HEK293 (cell line): Measurements from ENCODE around the gene TMX3.

ENCODE experiments used
- CTCF ChIA-PET: fragments of 350-600 bp; formaldehyde crosslinking; extraction: SDS; loops from one replicate; lab custom pipeline; 2021; ENCODE audit warnings: antibody characterized with exemption; lab: Yijun Ruan, JAX
- POLR2A ChIA-PET: fragments of 300-600 bp; formaldehyde crosslinking; extraction: SDS; loops from one replicate; lab custom pipeline; 2020; ENCODE audit warnings: antibody characterized with exemption, inconsistent platforms; lab: Yijun Ruan, JAX
- H3K27ac ChIP-seq: fragments of 200-500 bp; sonication (Bioruptor generic); 2 replicates; pipeline ENCODE4 v1.5.1; 2014; ENCODE audit warnings: low read depth, low read length, control low read depth, inconsistent platforms; ENCODE audit errors: extremely low read depth
- H3K36me3 ChIP-seq, 2 experiments: fragments of 200-500 bp in 1 of 2; sonication (Bioruptor generic) in 1 of 2; 1 replicate in 1 of 2; 2 replicates in 1 of 2; pipeline ENCODE4 v1.5.1; 2014 to 2017; ENCODE audit warnings: inconsistent platforms in 2 of 2, low read length in 2 of 2; ENCODE audit not compliant: control insufficient read depth in 2 of 2, insufficient read depth in 1 of 2
- H3K4me1 ChIP-seq: fragments of 200-500 bp; sonication (Bioruptor generic); 2 replicates; pipeline ENCODE4 v1.5.1; 2014; ENCODE audit warnings: mild to moderate bottlenecking, low read length, inconsistent platforms; ENCODE audit not compliant: control insufficient read depth, insufficient read depth
- H3K4me3 ChIP-seq: 2 replicates; pipeline ENCODE4 v1.5.1; 2011; ENCODE audit warnings: low read depth, mild to moderate bottlenecking, control low read depth, low read length, moderate library complexity
- H3K9me3 ChIP-seq: fragments of 200-500 bp; sonication (Bioruptor generic); 2 replicates; pipeline ENCODE4 v1.5.1; 2014; ENCODE audit warnings: low read depth, low read length, inconsistent platforms; ENCODE audit not compliant: control insufficient read depth, insufficient read depth
- ELK4 ChIP-seq: IDR thresholded peaks from 2 replicates; pipeline ENCODE4 v1.6.1; 2011; ENCODE audit warnings: mild to moderate bottlenecking, low read depth, low read length, borderline replicate concordance
- GLIS1 ChIP-seq: fragments of 450-650 bp; formaldehyde crosslinking; IDR thresholded peaks from 2 replicates; pipeline ENCODE4 v1.5.1; 2016; ENCODE audit warnings: missing biosample characterization, missing genetic modification characterization
- INSM2 ChIP-seq: fragments of 450-650 bp; formaldehyde crosslinking; IDR thresholded peaks from 2 replicates; pipeline ENCODE4 v1.5.1; 2016; ENCODE audit warnings: missing biosample characterization, missing genetic modification characterization
- PRDM2 ChIP-seq: fragments of 450-650 bp; formaldehyde crosslinking; IDR thresholded peaks from 2 replicates; pipeline ENCODE4 v1.5.1; 2016; ENCODE audit warnings: missing biosample characterization, missing genetic modification characterization, borderline replicate concordance
- PRDM6 ChIP-seq: fragments of 450-650 bp; formaldehyde crosslinking; IDR thresholded peaks from 2 replicates; pipeline ENCODE4 v1.5.1; 2017; ENCODE audit warnings: missing biosample characterization, missing genetic modification characterization
- SETDB1 ChIP-seq: IDR thresholded peaks from one replicate; pipeline ENCODE4 v1.6.1; 2017; ENCODE audit warnings: mild to moderate bottlenecking, low read length, moderate library complexity, mixed read lengths; ENCODE audit not compliant: insufficient read length
- ZBTB1 ChIP-seq: fragments of 450-650 bp; formaldehyde crosslinking; IDR thresholded peaks from 2 replicates; pipeline ENCODE4 v1.5.1; 2016; ENCODE audit warnings: missing biosample characterization, missing genetic modification characterization
- ZBTB48 ChIP-seq: fragments of 450-650 bp; formaldehyde crosslinking; IDR thresholded peaks from 2 replicates; pipeline ENCODE4 v1.5.1; 2016; ENCODE audit warnings: missing biosample characterization, missing genetic modification characterization
- ZNF169 ChIP-seq: fragments of 450-650 bp; formaldehyde crosslinking; IDR thresholded peaks from 2 replicates; pipeline ENCODE4 v1.5.1; 2016; ENCODE audit warnings: missing biosample characterization, missing genetic modification characterization
- ZNF19 ChIP-seq: fragments of 450-650 bp; formaldehyde crosslinking; IDR thresholded peaks from 2 replicates; pipeline ENCODE4; 2016; ENCODE audit warnings: missing biosample characterization, missing genetic modification characterization, low read depth
- ZNF302 ChIP-seq: fragments of 450-650 bp; formaldehyde crosslinking; IDR thresholded peaks from 2 replicates; pipeline ENCODE4 v1.5.1; 2016; ENCODE audit warnings: missing biosample characterization, missing genetic modification characterization, low read depth
- ZNF324 ChIP-seq: fragments of 450-650 bp; formaldehyde crosslinking; IDR thresholded peaks from 2 replicates; pipeline ENCODE4 v1.5.1; 2016; ENCODE audit warnings: missing biosample characterization, missing genetic modification characterization
- ZNF394 ChIP-seq: fragments of 450-650 bp; formaldehyde crosslinking; IDR thresholded peaks from 2 replicates; pipeline ENCODE4 v1.5.1; 2016; ENCODE audit warnings: missing biosample characterization, missing genetic modification characterization, mild to moderate bottlenecking, moderate library complexity, borderline replicate concordance
- ZNF518A ChIP-seq: fragments of 450-650 bp; formaldehyde crosslinking; conservative IDR thresholded peaks from 2 replicates; pipeline ENCODE4 v1.5.1; 2016; ENCODE audit warnings: low read depth, missing biosample characterization, missing genetic modification characterization
- ZNF529 ChIP-seq: fragments of 450-650 bp; formaldehyde crosslinking; IDR thresholded peaks from 2 replicates; pipeline ENCODE4 v1.5.1; 2017; ENCODE audit warnings: missing genetic modification characterization, missing biosample characterization; ENCODE audit not compliant: insufficient replicate concordance
- ZNF600 ChIP-seq: fragments of 450-650 bp; formaldehyde crosslinking; IDR thresholded peaks from 2 replicates; pipeline ENCODE4 v1.5.1; 2016; ENCODE audit warnings: missing biosample characterization, missing genetic modification characterization
- ZNF670 ChIP-seq: fragments of 450-650 bp; formaldehyde crosslinking; IDR thresholded peaks from 2 replicates; pipeline ENCODE4 v1.5.1; 2016; ENCODE audit warnings: missing biosample characterization, missing genetic modification characterization, low read depth
- ZNF785 ChIP-seq: fragments of 450-650 bp; formaldehyde crosslinking; IDR thresholded peaks from 2 replicates; pipeline ENCODE4 v1.5.1; 2016; ENCODE audit warnings: missing biosample characterization, missing genetic modification characterization
- ZNF792 ChIP-seq: fragments of 450-650 bp; formaldehyde crosslinking; IDR thresholded peaks from 2 replicates; pipeline ENCODE4 v1.5.1; 2016; ENCODE audit warnings: missing biosample characterization, missing genetic modification characterization

TMX3 gene

GRCh38 chr18:68648191-68648590, 66.7 kb downstream of the TMX3 start:
- Histone ChIP-seq H3K4me3 (no peak overlapping the region), H3K27ac (no peak overlapping the region), H3K9me3 (no peaks in the 10 kb centered on the region), H3K36me3 (no peaks in the 10 kb centered on the region), H3K4me1 (no peaks in the 10 kb centered on the region)
- CTCF ChIA-PET: interaction anchor here (0.7 to 1.7 kb wide), 2 partner anchors 12 to 1092 kb away, joined by 5 to 10 read pairs; no protein-coding TSS in a partner anchor
- POLR2A ChIA-PET: interaction anchor here (0.7 kb wide), 1 partner anchor 537 kb away, joined by 5 read pairs; no protein-coding TSS in a partner anchor
- TF ChIP-seq SETDB1 (no peak), ELK4 (no peak), ZNF529 (no peak), ZNF19 (tag by site-specific recombination) (no peak), INSM2 (tag by site-specific recombination) (no peak), ZNF670 (tag by site-specific recombination) (no peak), ZNF324 (no peak), PRDM6 (tag by site-specific recombination) (no peak), ZNF394 (no peak), GLIS1 (tag by site-specific recombination) (no peak), ZBTB48 (tag by site-specific recombination) (no peak), ZNF302 (tag by site-specific recombination) (no peak), PRDM2 (tag by site-specific recombination) (no peak), ZNF169 (tag by site-specific recombination) (no peak), ZNF600 (no peak), ZBTB1 (tag by site-specific recombination) (no peak), ZNF785 (tag by site-specific recombination) (no peak), ZNF518A (tag by site-specific recombination) (no peak), ZNF792 (tag by site-specific recombination) (no peak)
